Amniotic epithelial cell (primary cell): ENCODE measurements around the gene PCDHB10.
"Not testable (repeated sequence)": the region's sequence is repeated elsewhere in the genome, so short reads cannot be mapped to it uniquely, and the experiment has no call there.

ENCODE experiments used
- DNase-seq: peaks from one replicate; pipeline ENCODE4 v3.0.0-alpha.2; 2010; ENCODE audit warnings: low read depth

Gene PCDHB10

GRCh38 chr5:141192110-141192725 lies at the start of gene PCDHB10:
TSS of gene PCDHB10 (plus strand) at chr5:141192353. CDS start at chr5:141192553, 200 bp downstream.
- peak; percentile 10 for DNase-seq

DNA sequence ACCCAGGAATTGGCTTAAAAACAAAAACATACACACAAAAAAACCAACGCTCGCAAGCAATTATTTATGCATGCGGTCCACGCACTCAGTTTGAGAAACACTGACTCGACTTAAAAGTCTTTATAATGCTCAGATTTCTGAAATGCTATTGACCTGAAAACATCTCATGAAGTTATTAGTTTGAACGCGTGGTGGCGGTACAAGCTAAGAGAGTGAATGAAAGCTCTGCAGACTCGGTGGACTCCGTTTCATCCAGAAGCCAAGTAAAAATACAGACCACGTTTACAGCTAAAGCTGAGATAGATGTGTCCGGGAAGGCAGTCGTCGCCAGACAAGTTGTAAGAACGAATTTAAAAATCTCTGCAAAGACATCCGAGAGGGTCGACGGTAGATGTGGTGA lies 42.3 kb upstream of the PCDHB10 start, which contains the start of gene PCDHB6:
Gene PCDHB6, plus strand, starts transcription at position 246 of the 400 bp plus-strand sequence. CDS start 201 bp downstream, outside the sequence.
- DNase-seq: peak; percentile 1

DNA sequence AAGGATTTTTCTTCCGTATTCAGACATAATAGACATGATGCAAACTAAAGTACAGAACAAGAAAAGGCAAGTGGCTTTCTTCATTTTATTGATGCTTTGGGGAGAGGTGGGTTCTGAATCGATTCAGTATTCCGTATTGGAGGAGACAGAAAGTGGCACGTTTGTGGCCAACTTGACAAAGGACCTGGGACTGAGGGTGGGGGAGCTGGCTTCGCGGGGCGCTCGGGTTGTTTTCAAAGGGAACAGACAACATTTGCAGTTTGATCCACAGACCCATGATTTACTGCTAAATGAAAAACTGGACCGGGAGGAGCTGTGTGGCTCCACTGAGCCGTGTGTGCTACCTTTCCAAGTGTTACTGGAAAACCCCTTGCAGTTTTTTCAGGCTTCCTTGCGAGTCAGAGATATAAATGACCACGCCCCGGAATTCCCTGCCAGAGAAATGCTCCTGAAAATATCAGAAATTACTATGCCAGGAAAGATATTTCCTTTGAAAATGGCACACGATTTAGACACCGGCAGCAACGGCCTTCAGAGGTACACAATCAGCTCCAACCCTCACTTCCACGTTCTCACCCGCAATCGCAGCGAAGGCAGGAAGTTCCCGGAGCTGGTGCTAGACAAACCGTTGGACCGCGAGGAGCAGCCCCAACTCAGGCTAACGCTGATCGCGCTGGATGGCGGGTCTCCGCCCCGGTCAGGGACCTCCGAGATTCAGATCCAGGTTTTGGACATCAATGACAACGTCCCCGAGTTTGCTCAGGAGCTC lies 41.7 kb upstream of the PCDHB10 start:
- no peak for DNase-seq

- DNase-seq: no peak
Observed at GRCh38 chr5:141150993-141151325, 41.2 kb upstream of the PCDHB10 start.

DNA sequence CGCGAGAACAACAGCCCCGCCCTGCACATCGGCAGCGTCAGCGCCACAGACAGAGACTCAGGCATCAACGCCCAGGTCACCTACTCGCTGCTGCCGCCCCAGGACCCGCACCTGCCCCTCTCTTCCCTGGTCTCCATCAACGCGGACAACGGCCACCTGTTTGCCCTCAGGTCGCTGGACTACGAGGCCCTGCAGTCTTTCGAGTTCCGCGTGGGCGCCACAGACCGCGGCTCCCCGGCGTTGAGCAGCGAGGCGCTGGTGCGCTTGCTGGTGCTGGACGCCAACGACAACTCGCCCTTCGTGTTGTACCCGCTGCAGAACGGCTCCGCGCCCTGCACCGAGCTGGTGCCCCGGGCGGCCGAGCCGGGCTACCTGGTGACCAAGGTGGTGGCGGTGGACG lies 40.5 kb upstream of the PCDHB10 start:
- DNase-seq: not testable (repeated sequence)

- not testable (repeated sequence) for DNase-seq
Observed at GRCh38 chr5:141152096-141152495, 40.1 kb upstream of the PCDHB10 start.

DNA sequence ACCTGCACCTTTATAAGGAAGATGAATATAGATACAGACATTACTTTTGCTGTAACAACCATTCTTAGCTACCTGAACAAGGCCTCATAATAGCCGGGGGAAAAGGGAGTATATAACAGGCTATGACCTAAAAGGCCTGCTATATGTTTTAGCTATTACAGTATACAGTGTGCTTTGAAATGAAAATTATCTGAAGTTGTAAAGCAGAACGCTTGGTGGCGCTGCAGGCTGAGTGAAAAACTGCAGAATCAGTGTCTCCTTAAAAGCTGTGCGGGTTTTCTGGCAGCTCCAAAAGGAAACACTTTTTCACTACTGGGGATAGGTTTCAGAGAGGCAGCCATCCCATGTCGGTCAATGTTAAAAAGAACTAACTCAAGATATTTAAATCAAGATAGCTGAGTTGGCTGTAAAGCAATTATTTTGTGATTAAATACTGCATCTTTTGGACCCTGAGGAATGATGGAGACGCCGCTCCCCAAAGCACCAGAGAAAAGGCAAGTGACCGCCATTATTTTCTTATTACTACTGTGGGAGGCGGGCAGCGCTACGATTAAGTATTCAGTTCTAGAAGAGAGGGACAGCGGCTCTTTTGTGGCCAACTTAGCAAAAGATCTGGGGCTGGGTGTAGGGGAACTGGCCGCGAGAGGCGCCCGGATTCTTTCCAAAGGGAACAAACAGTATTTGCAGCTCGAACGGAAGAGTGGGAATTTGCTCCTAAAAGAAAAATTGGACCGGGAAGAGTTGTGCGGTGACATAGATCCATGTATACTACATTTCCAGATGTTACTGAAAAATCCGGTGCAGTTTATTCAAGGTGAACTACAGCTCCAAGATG lies 36.4 kb upstream of the PCDHB10 start:
- no peak for DNase-seq

DNA sequence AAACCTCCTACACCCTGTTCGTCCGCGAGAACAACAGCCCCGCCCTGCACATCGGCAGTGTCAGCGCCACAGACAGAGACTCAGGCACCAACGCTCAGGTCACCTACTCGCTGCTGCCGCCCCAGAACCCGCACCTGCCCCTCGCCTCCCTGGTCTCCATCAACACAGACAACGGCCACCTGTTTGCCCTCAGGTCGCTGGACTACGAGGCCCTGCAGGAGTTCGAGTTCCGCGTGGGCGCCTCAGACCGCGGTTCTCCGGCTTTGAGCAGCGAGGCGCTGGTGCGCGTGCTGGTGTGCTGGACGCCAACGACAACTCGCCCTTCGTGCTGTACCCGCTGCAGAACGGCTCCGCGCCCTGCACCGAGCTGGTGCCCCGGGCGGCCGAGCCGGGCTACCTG lies 34.8 kb upstream of the PCDHB10 start:
- not testable (repeated sequence) for DNase-seq

GRCh38 chr5:141157901-141158300 lies 34.3 kb upstream of the PCDHB10 start:
- DNase-seq: not testable (repeated sequence)

DNA sequence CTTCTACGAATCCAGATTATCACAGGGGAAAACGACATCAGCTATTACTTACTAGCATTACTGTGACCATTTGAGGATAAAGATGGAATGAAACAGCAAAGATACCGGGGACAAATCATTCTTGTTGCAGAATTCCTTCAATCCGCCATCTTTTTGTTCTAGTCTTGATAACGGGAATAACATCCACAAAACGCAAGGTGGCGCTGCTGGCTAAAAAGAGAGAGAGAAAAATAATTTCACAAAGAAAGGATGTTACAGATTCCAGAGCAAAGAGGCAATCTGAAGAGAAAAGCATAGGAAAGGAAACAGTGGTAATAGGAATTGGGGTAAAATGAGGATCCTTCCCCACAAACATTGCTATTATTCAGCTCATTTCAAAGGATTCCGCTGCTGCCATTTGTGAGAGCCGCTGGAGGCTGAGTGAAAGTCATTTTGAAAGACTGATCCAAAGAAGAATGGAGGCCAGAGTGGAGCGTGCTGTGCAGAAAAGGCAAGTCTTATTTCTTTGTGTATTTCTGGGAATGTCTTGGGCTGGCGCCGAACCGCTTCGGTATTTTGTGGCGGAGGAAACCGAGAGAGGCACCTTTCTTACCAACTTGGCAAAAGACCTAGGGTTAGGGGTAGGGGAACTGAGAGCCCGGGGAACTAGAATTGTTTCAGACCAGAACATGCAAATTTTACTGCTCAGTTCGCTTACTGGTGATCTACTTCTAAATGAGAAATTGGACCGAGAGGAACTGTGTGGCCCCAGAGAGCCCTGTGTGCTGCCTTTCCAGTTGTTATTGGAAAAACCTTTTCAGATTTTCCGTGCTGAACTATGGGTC lies 19.6 kb upstream of the PCDHB10 start, which contains the start of gene PCDHB7:
Gene PCDHB7, plus strand, starts transcription at position 264 of the 824 bp plus-strand sequence. Its CDS starts 192 bp downstream, at position 456.
- no peak for DNase-seq

GRCh38 chr5:141174291-141175104 lies 17.7 kb upstream of the PCDHB10 start:
- not testable (repeated sequence) for DNase-seq

DNA sequence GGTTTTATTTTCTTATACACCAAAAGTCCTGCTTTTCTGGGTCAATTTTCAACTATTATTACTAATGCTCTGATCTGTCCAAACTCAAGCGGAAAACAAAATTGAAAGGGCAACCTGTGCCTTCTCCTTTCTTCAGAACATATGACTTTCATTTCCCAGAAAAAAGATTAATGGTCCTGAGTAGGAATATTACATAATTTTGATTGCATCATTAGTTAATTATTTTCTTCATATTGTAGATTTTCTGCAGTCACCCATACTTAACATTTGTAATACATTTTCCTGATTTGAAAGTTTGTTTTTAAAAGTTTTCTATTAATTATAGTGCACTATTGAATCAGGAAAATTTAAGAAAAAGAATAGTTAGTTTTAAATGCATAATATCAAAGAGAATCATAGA lies 16.2 kb upstream of the PCDHB10 start:
- no peak for DNase-seq

DNA sequence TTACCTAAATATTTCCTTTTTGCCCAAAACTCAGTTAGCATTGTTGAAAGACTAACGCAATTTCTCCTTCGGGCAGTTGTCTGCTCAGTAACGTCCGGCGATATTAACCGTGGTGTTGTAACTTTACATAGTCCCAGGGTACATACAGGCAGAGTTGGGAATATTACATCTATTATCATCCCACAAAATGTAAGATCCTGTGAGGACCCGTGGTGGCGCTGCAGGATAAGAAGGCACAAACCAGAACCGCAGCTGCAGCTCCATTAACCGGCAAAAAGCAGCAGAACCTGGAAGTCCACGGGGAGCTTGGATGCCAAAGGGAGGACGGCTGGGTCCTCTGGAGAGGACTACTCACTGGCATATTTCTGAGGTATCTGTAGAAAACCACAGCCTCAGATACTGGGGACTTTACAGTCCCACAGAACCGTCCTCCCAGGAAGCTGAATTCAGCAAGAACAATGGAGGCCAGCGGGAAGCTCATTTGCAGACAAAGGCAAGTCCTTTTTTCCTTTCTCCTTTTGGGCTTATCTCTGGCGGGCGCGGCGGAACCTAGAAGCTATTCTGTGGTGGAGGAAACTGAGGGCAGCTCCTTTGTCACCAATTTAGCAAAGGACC lies 14.5 kb upstream of the PCDHB10 start, which contains the start of gene PCDHB8:
Gene PCDHB8, plus strand, starts transcription at position 214 of the 615 bp plus-strand sequence. Its CDS starts 245 bp downstream, at position 459.
- not testable (repeated sequence) for DNase-seq

DNA sequence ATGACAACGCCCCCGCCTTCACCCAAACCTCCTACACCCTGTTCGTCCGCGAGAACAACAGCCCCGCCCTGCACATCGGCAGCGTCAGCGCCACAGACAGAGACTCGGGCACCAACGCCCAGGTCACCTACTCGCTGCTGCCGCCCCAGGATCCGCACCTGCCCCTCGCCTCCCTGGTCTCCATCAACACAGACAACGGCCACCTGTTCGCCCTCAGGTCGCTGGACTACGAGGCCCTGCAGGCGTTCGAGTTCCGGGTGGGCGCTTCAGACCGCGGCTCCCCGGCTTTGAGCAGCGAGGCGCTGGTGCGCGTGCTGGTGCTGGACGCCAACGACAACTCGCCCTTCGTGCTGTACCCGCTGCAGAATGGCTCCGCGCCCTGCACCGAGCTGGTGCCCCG lies 12.8 kb upstream of the PCDHB10 start:
- not testable (repeated sequence) for DNase-seq

DNA sequence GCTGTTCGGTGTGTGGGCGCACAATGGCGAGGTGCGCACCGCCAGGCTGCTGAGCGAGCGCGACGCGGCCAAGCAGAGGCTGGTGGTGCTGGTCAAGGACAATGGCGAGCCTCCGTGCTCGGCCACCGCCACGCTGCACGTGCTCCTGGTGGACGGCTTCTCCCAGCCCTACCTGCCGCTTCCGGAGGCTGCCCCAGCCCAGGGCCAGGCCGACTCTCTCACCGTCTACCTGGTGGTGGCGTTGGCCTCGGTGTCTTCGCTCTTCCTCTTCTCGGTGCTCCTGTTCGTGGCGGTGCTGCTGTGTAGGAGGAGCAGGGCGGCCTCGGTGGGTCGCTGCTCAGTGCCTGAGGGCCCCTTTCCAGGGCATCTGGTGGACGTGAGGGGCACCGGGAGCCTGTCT lies 12.3 kb upstream of the PCDHB10 start:
- DNase-seq: not testable (repeated sequence)

DNA sequence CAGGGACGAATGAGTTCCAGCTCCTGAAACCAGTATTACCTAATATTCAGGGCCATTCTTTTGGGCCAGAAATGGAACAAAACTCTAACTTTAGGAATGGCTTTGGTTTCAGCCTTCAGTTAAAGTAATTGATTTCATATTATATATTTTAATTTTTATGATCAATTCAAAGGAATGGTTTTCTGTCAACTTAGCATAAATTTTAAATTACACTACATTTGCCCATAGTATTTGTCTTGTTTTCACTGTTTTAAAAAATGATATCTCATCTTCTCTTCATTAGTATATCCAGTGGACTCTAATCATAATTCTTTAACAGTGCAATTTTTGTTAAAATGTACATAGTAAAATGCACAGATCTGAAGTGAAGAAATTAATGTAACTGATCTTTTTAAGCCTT lies 11.8 kb upstream of the PCDHB10 start:
- DNase-seq: no peak

DNA sequence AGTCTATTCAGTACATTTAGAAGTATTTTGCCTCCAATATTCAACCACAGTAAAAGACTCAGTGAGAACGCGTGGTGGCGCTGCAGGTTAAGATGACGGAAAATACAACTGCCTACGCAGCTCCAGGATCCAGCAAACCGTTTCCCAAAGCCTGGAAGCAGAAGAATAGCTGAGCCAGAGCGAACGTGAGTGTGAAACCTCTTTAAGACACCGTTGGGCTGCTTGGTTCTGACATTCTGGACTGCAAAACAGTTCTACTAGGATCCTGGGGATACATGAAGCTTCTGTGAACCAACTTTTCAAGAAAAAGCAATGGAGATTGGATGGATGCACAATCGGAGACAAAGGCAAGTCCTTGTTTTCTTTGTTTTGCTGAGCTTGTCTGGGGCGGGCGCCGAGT lies 9.9 kb upstream of the PCDHB10 start, which contains the start of gene PCDHB16:
Gene PCDHB16, plus strand, starts transcription at position 140 of the 400 bp plus-strand sequence. Its CDS starts 173 bp downstream, at position 313.
- DNase-seq: peak; percentile 5

DNA sequence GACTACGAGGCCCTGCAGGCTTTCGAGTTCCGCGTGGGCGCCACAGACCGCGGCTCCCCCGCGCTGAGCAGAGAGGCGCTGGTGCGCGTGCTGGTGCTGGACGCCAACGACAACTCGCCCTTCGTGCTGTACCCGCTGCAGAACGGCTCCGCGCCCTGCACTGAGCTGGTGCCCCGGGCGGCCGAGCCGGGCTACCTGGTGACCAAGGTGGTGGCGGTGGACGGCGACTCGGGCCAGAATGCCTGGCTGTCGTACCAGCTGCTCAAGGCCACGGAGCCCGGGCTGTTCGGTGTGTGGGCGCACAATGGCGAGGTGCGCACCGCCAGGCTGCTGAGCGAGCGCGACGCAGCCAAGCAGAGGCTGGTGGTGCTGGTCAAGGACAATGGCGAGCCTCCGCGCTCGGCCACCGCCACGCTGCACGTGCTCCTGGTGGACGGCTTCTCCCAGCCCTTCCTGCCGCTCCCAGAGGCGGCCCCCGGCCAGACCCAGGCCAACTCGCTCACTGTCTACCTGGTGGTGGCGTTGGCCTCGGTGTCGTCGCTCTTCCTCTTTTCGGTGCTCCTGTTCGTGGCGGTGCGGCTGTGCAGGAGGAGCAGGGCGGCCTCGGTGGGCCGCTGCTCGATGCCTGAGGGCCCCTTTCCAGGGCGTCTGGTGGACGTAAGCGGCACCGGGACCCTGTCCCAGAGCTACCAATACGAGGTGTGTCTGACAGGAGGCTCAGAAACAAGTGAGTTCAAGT lies 7.9 kb upstream of the PCDHB10 start:
- not testable (repeated sequence) for DNase-seq

- no peak for DNase-seq
Observed at GRCh38 chr5:141186897-141187512, 5.1 kb upstream of the PCDHB10 start, which contains the start of gene PCDHB9. TSS of gene PCDHB9 (plus strand) at chr5:141187161. CDS start at chr5:141187319, 158 bp downstream.
